Esophagus muscularis mucosa (tissue), 4 donors: Measurements from ENCODE around the gene PRR29. TPM values are rescaled to one million over a fixed set of nuclear protein-coding genes. Genes with fewer than 3 reads are reported as not detected.

Experiments
- DNase-seq: peaks from one replicate; pipeline ENCODE4 v3.0.0-alpha.2; 2017; ENCODE audit errors: extremely low spot score
- H3K27ac ChIP-seq, 4 donors: fragments of 200-600 bp; sonication (generic); replicated peaks in 1 of 4; 1 replicate in 3 of 4; 2 replicates in 1 of 4; pipeline ENCODE4 v1.5.1; 2016 to 2019; ENCODE audit warnings: mild to moderate bottlenecking in 1 of 4
- H3K27me3 ChIP-seq, 4 donors: fragments of 200-600 bp; sonication (generic); one replicate each; pipeline versions ENCODE4 v1.5.1 to v1.6.0; 2016 to 2019
- H3K36me3 ChIP-seq, 4 donors: fragments of 200-600 bp; sonication (generic); one replicate each; pipeline ENCODE4 v1.5.1; 2016 to 2019
- H3K4me1 ChIP-seq, 4 donors: fragments of 200-600 bp; sonication (generic); one replicate each; pipeline ENCODE4 v1.5.1; 2016 to 2019
- H3K4me3 ChIP-seq, 4 donors: fragments of 200-600 bp; sonication (generic); 1 replicate in 2 of 4; 2 replicates in 2 of 4; pipeline ENCODE4 v1.5.1; 2016 to 2019; ENCODE audit warnings: mild to moderate bottlenecking in 4 of 4, moderate library complexity in 1 of 4
- H3K9me3 ChIP-seq, 4 donors: fragments of 200-600 bp; sonication (generic); 1 replicate in 3 of 4; 2 replicates in 1 of 4; pipeline ENCODE4 v1.5.1; 2016 to 2019
- CTCF ChIP-seq, 3 experiments: fragments of 200-600 bp in 2 of 3; fragments of 450-650 bp in 1 of 3; sonication (generic) in 2 of 3; IDR thresholded peaks; one replicate each; pipeline ENCODE4 v1.5.1; 2017 to 2019; ENCODE audit warnings: antibody characterized with exemption in 3 of 3, mild to moderate bottlenecking in 2 of 3, moderate library complexity in 1 of 3
- EP300 ChIP-seq: sonication (generic); formaldehyde crosslinking; IDR thresholded peaks from one replicate; pipeline ENCODE4 v1.6.1; 2017; ENCODE audit warnings: antibody characterized with exemption
- POLR2A ChIP-seq: fragments of 450-650 bp; IDR thresholded peaks from one replicate; pipeline ENCODE4 v1.6.1; 2017; ENCODE audit warnings: antibody characterized with exemption, moderate library complexity, mild to moderate bottlenecking, low read depth
- POLR2AphosphoS5 ChIP-seq, 2 donors: sonication (generic); formaldehyde crosslinking; IDR thresholded peaks; one replicate each; pipeline ENCODE4 v1.6.1; 2017; ENCODE audit warnings: antibody characterized with exemption in 2 of 2
- WGBS: methylation state at CpG from one replicate; pipeline ENCODE4 v1.1.5; 2018; 5-methylcytosine and 5-hydroxymethylcytosine counted together
- intact Hi-C: fragments of 100-400 bp; cut with DNase I; formaldehyde crosslinking; loops from one replicate; pipeline ENCODE4 v1.15.1; 2023
- total RNA-seq, 4 donors: library from RNA; depleted of rRNA; stranded (reverse); fragments of >200 nt; gene quantifications; one replicate each; pipeline versions ENCODE4 v1.1.0 to v1.2.1, GENCODE V29; 2016

PRR29 gene
- total RNA-seq, 4 donors from 2014 or later, result 0.23 to 0.42 (median 0.39) TPM; not detected in 1

- Histone ChIP-seq H3K9me3 (no peaks in the 10 kb centered on the region), H3K36me3 (peaks cover 56 to 86% (median 83%) of the 10 kb centered on the region in 4 donors), H3K4me1 (no peaks in the 10 kb centered on the region), H3K4me3 (no peak overlapping the region), H3K27me3 (no peaks in the 10 kb centered on the region), H3K27ac (no peak overlapping the region)
- no peak for DNase-seq
- WGBS, result 91% methylated on average over 13 of the region's 13 CpGs
- intact Hi-C loops, result no loop called here
- no peak for TF ChIP-seq EP300
- no peak for TF ChIP-seq POLR2A
- TF ChIP-seq POLR2AphosphoS5 (IDR thresholded peaks at IDR 0.05), result no peak
- TF ChIP-seq CTCF (IDR thresholded peaks at IDR 0.05), result no peak
Observed at GRCh38 chr17:64045176-64045575, 47.0 kb downstream of the PRR29 start.

GRCh38 chr17:64048805-64049204 lies 50.7 kb downstream of the PRR29 start:
- peaks cover 79 to 100% (median 93%) of the 10 kb centered on the region in 4 donors for H3K36me3 ChIP-seq
- no peaks in the 10 kb centered on the region for H3K9me3 ChIP-seq
- TF ChIP-seq EP300 (no peak), CTCF (IDR thresholded peaks at IDR 0.05) (no peak), POLR2A (no peak), POLR2AphosphoS5 (IDR thresholded peaks at IDR 0.05) (no peak)
- intact Hi-C loops, result no loop called here
- no peak for DNase-seq
- no peaks in the 10 kb centered on the region for H3K27me3 ChIP-seq
- no peak overlapping the region for H3K4me3 ChIP-seq
- no peaks in the 10 kb centered on the region for H3K4me1 ChIP-seq
- no peak overlapping the region for H3K27ac ChIP-seq
- 90% methylated on average over 7 of the region's 9 CpGs for WGBS

- TF ChIP-seq POLR2AphosphoS5 (IDR thresholded peaks at IDR 0.05) (no peak), CTCF (IDR thresholded peaks at IDR 0.05) (no peak), EP300 (no peak), POLR2A (no peak)
- no peak overlapping the region for H3K4me3 ChIP-seq
- WGBS, result 23% methylated on average over 1 of the region's 1 CpG
- no peaks in the 10 kb centered on the region for H3K27me3 ChIP-seq
- no peaks in the 10 kb centered on the region for H3K9me3 ChIP-seq
- no peak for DNase-seq
- intact Hi-C loops, result no loop called here
- H3K27ac ChIP-seq, result no peak overlapping the region
- no peaks in the 10 kb centered on the region for H3K4me1 ChIP-seq
- H3K36me3 ChIP-seq, result peaks cover 77 to 100% (median 92%) of the 10 kb centered on the region in 4 donors
Observed at GRCh38 chr17:64051153-64051552, 53.0 kb downstream of the PRR29 start.

GRCh38 chr17:64053101-64053500 lies 55.0 kb downstream of the PRR29 start:
- peaks cover 67 to 99% (median 91%) of the 10 kb centered on the region in 4 donors for H3K36me3 ChIP-seq
- 94% methylated on average over 9 of the region's 10 CpGs for WGBS
- DNase-seq, result no peak

More at GRCh38 chr17:64053101-64053500, 55.0 kb downstream of the PRR29 start:
- TF ChIP-seq EP300 (no peak), POLR2A (no peak), CTCF (IDR thresholded peaks at IDR 0.05) (no peak), POLR2AphosphoS5 (IDR thresholded peaks at IDR 0.05) (no peak)
- Histone ChIP-seq H3K27me3 (no peaks in the 10 kb centered on the region), H3K9me3 (no peaks in the 10 kb centered on the region), H3K27ac (no peak overlapping the region), H3K4me1 (no peaks in the 10 kb centered on the region), H3K4me3 (no peak overlapping the region)
- intact Hi-C loops, result no loop called here

Other genes starting within 250 kb of the PRR29 start
- 10 to 100 TPM; 47.3 to 60.7 (median 56.2) TPM for gene CCDC47, start 224.8 kb upstream of the PRR29 start, total RNA-seq
- gene DDX42, start 224.2 kb upstream of the PRR29 start, total RNA-seq, result 10 to 100 TPM; 80.4 to 93.9 (median 84.3) TPM
- 100 to 1,000 TPM in 1 of 4 donors, 10 to 100 TPM in 3; 71.2 to 117 (median 92.1) TPM for gene PSMC5, start 170.9 kb upstream of the PRR29 start, total RNA-seq
- 10 to 100 TPM; 46.8 to 72.4 (median 56.2) TPM for gene FTSJ3, start 170.7 kb upstream of the PRR29 start, total RNA-seq
- 100 to 1,000 TPM; 112 to 136 (median 127) TPM for gene SMARCD2, start 155.7 kb upstream of the PRR29 start, total RNA-seq
- not detected for gene CSH2, start 124.7 kb upstream of the PRR29 start, total RNA-seq
- gene GH2, start 116.4 kb upstream of the PRR29 start, total RNA-seq, result not detected
- not detected for gene CSH1, start 101.8 kb upstream of the PRR29 start, total RNA-seq
- not detected for gene CSHL1, start 87.1 kb upstream of the PRR29 start, total RNA-seq
- not detected for gene GH1, start 79.5 kb upstream of the PRR29 start, total RNA-seq
- gene CD79B, start 66.0 kb upstream of the PRR29 start, total RNA-seq, result 1 to 10 TPM; 2.1 to 6.1 (median 5.8) TPM
- under 1 TPM; under 0.01 to 0.71 (median 0.20) TPM for gene SCN4A, start 25.4 kb upstream of the PRR29 start, total RNA-seq
- 10 to 100 TPM; 22.4 to 75.1 (median 58.1) TPM for gene ICAM2, start 22.3 kb downstream of the PRR29 start, total RNA-seq
- 10 to 100 TPM in 1 of 4 donors, 1 to 10 TPM in 3; 6.2 to 11.2 (median 9.3) TPM for gene ERN1, start 131.8 kb downstream of the PRR29 start, total RNA-seq